ENCODE results near the gene ZSWIM5.

DNA sequence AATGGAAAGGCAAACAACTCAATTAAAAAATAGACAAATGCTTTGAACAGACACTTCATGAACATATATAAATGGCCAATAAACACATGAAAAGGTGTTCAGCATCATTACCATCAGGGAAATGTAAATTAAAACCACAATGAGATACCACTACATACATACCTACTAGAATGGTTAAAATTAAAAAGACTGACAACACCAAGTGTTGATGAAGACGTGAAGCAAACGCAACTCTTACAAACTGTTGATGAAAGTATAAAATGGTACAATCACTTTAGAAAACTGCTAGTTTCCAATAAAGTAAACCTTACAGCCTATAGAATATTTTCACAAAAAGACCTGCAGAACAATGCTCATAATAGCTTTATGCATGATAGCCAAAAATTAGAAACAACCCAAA, 230.2 kb downstream of the ZSWIM5 start:
- no peak for TF ChIP-seq EZH2 (IDR thresholded peaks at IDR 0.05; ENCODE audit: borderline replicate concordance, low read length)
- TF ChIP-seq, protein P1, sequence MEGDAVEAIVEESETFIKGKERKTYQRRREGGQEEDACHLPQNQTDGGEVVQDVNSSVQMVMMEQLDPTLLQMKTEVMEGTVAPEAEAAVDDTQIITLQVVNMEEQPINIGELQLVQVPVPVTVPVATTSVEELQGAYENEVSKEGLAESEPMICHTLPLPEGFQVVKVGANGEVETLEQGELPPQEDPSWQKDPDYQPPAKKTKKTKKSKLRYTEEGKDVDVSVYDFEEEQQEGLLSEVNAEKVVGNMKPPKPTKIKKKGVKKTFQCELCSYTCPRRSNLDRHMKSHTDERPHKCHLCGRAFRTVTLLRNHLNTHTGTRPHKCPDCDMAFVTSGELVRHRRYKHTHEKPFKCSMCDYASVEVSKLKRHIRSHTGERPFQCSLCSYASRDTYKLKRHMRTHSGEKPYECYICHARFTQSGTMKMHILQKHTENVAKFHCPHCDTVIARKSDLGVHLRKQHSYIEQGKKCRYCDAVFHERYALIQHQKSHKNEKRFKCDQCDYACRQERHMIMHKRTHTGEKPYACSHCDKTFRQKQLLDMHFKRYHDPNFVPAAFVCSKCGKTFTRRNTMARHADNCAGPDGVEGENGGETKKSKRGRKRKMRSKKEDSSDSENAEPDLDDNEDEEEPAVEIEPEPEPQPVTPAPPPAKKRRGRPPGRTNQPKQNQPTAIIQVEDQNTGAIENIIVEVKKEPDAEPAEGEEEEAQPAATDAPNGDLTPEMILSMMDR (conservative IDR thresholded peaks at IDR 0.05 in 1 of 2, IDR thresholded peaks at IDR 0.05 in 1 of 2; ENCODE audit: extremely low read depth in 1 of 2, insufficient read depth in 1 of 2, low read depth in 1 of 2, low read length in 2 of 2), result no peak
